NCI-H146 treated with DMSO at 0.1 percent for 48 hours (cell line): ENCODE data around the gene CACNG7.
"Not testable (repeated sequence)": the region's sequence is repeated elsewhere in the genome, so short reads cannot be mapped to it uniquely, and the experiment has no call there.

Source experiments
- DNase-seq: peaks from one replicate; lab custom pipeline; 2025; ENCODE audit not compliant: unreplicated experiment; lab: John Stamatoyannopoulos, UW

CACNG7 gene

GRCh38 chr19:53908935-53909415 is at the start of gene CACNG7:
TSS of gene CACNG7 (plus strand) at chr19:53909278. CDS start at chr19:53912832, 3,554 bp downstream.
- no peak for DNase-seq

GRCh38 chr19:53864308-53864836 is 44.7 kb upstream of the CACNG7 start:
- DNase-seq = no peak

- no peak for DNase-seq
Measured at GRCh38 chr19:53865523-53865917, 43.6 kb upstream of the CACNG7 start.

- no peak for DNase-seq
Measured at GRCh38 chr19:53865918-53866864, 42.9 kb upstream of the CACNG7 start.

GRCh38 chr19:53866865-53867224 is 42.2 kb upstream of the CACNG7 start:
- no peak for DNase-seq

- no peak for DNase-seq
Measured at GRCh38 chr19:53867225-53868090, 41.6 kb upstream of the CACNG7 start, which contains the start of gene MYADM. TSS of gene MYADM (plus strand) at chr19:53867883. CDS start at chr19:53873530, 5,647 bp downstream.

- DNase-seq = no peak
Measured at GRCh38 chr19:53868091-53868891, 40.8 kb upstream of the CACNG7 start.

- DNase-seq = no peak
Measured at GRCh38 chr19:53868892-53869804, 39.9 kb upstream of the CACNG7 start.

- DNase-seq = not testable (repeated sequence)
Measured at GRCh38 chr19:53869805-53870484, 39.1 kb upstream of the CACNG7 start.

- DNase-seq = no peak
Measured at GRCh38 chr19:53870485-53870844, 38.6 kb upstream of the CACNG7 start.

- DNase-seq = no peak
Measured at GRCh38 chr19:53871454-53871853, 37.6 kb upstream of the CACNG7 start.

GRCh38 chr19:53872762-53873161 is 36.3 kb upstream of the CACNG7 start:
- DNase-seq = no peak

GRCh38 chr19:53873773-53874605 is 35.1 kb upstream of the CACNG7 start:
- no peak for DNase-seq

GRCh38 chr19:53874606-53874990 is 34.5 kb upstream of the CACNG7 start:
- no peak for DNase-seq

- DNase-seq = no peak
Measured at GRCh38 chr19:53875602-53876325, 33.3 kb upstream of the CACNG7 start.

GRCh38 chr19:53876651-53877224 is 32.3 kb upstream of the CACNG7 start:
- DNase-seq = no peak

- DNase-seq = no peak
Measured at GRCh38 chr19:53877361-53877766, 31.7 kb upstream of the CACNG7 start.
